Lower leg skin (tissue), 3 donors: ENCODE results near the gene ERC1.

Experiments used
- POLR2A ChIP-seq, 2 donors: fragments of 450-650 bp; IDR thresholded peaks; one replicate each; pipeline ENCODE4 v1.6.1; 2016 to 2017; ENCODE audit warnings: antibody characterized with exemption in 2 of 2, mild to moderate bottlenecking in 1 of 2, moderate library complexity in 1 of 2
- TF ChIP-seq, protein P1 (sequence below), 3 donors: fragments of 450-650 bp; IDR thresholded peaks; one replicate each; pipeline ENCODE4 v1.5.1; 2016; ENCODE audit warnings: antibody characterized with exemption in 3 of 3, mild to moderate bottlenecking in 3 of 3, moderate library complexity in 2 of 3

DNA sequence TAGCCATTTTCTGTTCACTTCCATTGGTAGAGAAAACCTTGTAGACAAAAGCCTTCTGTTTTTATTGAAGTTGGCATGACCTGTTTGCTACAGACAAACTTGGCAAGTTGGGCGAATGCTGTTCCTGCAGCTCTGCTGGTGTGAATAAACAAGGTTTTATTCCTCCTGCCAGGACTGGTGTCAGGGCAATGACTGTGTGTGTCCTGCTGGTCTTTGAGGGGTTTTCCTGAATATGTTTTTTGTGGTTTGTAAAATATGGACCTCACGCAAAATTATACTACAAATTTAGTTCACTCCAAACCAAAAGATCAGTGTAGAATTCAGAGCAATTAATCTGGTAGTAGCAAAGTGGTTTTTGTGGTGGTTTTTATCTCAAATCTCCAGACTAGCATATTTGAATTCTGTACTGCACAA, 140.8 kb downstream of the ERC1 start:
- TF ChIP-seq, protein P1, sequence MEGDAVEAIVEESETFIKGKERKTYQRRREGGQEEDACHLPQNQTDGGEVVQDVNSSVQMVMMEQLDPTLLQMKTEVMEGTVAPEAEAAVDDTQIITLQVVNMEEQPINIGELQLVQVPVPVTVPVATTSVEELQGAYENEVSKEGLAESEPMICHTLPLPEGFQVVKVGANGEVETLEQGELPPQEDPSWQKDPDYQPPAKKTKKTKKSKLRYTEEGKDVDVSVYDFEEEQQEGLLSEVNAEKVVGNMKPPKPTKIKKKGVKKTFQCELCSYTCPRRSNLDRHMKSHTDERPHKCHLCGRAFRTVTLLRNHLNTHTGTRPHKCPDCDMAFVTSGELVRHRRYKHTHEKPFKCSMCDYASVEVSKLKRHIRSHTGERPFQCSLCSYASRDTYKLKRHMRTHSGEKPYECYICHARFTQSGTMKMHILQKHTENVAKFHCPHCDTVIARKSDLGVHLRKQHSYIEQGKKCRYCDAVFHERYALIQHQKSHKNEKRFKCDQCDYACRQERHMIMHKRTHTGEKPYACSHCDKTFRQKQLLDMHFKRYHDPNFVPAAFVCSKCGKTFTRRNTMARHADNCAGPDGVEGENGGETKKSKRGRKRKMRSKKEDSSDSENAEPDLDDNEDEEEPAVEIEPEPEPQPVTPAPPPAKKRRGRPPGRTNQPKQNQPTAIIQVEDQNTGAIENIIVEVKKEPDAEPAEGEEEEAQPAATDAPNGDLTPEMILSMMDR (IDR thresholded peaks at IDR 0.05), result no peak
- no peak for TF ChIP-seq POLR2A (IDR thresholded peaks at IDR 0.05)
